HL-60 (cell line): Measurements from ENCODE around the gene HIP1.
"Not testable (repeated sequence)": the region's sequence is repeated elsewhere in the genome, so short reads cannot be mapped to it uniquely, and the experiment has no call there.

Experiments
- DNase-seq, 2 experiments: peaks; one replicate each; pipeline ENCODE4 v3.0.0-alpha.2; 2010 to 2020; ENCODE audit warnings: low read depth in 1 of 2, low spot score in 1 of 2
- H3K27ac ChIP-seq: fragments of 250-450 bp; sonication (Bioruptor Pico); replicated peaks from 2 replicates; pipeline ENCODE4 v1.5.1; 2020; ENCODE audit warnings: mild to moderate bottlenecking, moderate library complexity
- H3K27me3 ChIP-seq: fragments of 250-450 bp; sonication (Bioruptor Pico); 2 replicates; pipeline ENCODE4 v1.5.1; 2021; ENCODE audit warnings: mild to moderate bottlenecking, moderate library complexity; ENCODE audit not compliant: insufficient read depth, poor library complexity, severe bottlenecking
- H3K4me3 ChIP-seq: replicated peaks from 2 replicates; pipeline ENCODE4 v1.5.1; 2011; ENCODE audit warnings: mild to moderate bottlenecking, control low read depth, low read length; ENCODE audit not compliant: insufficient read depth
- CTCF ChIP-seq: IDR thresholded peaks from one replicate; pipeline ENCODE4 v1.5.1; 2011; ENCODE audit warnings: low read length, control low read depth, inconsistent platforms; ENCODE audit not compliant: insufficient read depth
- GABPA ChIP-seq: IDR thresholded peaks from 2 replicates; pipeline ENCODE4 v1.6.1; 2012; ENCODE audit warnings: low read depth
- POLR2AphosphoS5 ChIP-seq: IDR thresholded peaks from 2 replicates; pipeline ENCODE4 v1.6.1; 2012; ENCODE audit warnings: low read depth
- SPI1 ChIP-seq: IDR thresholded peaks from 2 replicates; pipeline ENCODE4 v1.6.1; 2012; ENCODE audit warnings: low read depth, mild to moderate bottlenecking, borderline replicate concordance
- TF ChIP-seq, protein P1 (sequence below): IDR thresholded peaks from 2 replicates; pipeline ENCODE4 v1.6.1; 2012; ENCODE audit warnings: low read depth; ENCODE audit not compliant: insufficient replicate concordance

The HIP1 gene

DNA sequence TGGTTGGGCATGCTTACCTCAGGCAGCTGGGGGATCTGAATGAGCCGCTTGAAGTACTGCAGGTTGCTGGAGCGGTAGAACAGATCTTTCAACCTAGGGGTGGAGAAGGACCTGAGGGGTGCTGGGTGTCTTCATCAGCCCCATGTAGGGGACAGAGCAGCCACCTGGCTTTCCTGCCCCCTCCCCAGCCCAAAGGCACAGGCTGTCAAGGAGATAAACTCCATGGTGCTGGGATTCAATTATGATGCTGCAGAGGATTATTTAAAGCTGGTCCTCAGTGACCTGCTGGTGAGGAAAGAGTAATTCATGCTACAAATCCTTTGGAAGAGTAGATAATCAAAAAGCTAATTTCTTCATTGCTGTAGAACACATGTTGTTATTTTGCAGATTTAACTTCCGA is 175.6 kb downstream of the HIP1 start:
- Histone ChIP-seq H3K27me3 (no peaks in the 10 kb centered on the region), H3K27ac (no peak overlapping the region), H3K4me3 (no peak overlapping the region)
- TF ChIP-seq CTCF (no peak), GABPA (no peak), SPI1 (no peak), POLR2AphosphoS5 (no peak)
- TF ChIP-seq, protein P1, sequence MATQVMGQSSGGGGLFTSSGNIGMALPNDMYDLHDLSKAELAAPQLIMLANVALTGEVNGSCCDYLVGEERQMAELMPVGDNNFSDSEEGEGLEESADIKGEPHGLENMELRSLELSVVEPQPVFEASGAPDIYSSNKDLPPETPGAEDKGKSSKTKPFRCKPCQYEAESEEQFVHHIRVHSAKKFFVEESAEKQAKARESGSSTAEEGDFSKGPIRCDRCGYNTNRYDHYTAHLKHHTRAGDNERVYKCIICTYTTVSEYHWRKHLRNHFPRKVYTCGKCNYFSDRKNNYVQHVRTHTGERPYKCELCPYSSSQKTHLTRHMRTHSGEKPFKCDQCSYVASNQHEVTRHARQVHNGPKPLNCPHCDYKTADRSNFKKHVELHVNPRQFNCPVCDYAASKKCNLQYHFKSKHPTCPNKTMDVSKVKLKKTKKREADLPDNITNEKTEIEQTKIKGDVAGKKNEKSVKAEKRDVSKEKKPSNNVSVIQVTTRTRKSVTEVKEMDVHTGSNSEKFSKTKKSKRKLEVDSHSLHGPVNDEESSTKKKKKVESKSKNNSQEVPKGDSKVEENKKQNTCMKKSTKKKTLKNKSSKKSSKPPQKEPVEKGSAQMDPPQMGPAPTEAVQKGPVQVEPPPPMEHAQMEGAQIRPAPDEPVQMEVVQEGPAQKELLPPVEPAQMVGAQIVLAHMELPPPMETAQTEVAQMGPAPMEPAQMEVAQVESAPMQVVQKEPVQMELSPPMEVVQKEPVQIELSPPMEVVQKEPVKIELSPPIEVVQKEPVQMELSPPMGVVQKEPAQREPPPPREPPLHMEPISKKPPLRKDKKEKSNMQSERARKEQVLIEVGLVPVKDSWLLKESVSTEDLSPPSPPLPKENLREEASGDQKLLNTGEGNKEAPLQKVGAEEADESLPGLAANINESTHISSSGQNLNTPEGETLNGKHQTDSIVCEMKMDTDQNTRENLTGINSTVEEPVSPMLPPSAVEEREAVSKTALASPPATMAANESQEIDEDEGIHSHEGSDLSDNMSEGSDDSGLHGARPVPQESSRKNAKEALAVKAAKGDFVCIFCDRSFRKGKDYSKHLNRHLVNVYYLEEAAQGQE: no peak
- no peak for DNase-seq

DNA sequence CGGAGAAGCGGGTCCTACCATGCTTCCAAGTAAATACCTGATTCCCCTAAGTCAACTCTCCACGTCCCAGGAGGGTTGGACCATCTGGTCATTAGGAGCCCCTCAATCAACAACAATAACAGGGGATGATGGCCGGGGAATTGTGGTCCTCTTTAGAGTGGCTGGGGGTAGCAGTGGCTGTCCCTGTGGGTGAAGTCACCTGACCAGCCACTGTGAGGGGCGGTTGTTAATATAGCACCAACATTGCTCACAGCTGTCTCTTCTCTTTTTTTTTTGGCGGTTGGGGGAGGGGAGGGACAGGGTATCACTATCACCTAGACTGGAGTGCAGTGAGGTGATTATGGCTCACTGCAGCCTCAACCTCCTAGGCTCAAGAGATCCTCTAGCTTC is 178.8 kb downstream of the HIP1 start:
- H3K4me3 ChIP-seq: no peak overlapping the region
- no peak overlapping the region for H3K27ac ChIP-seq
- no peak for DNase-seq
- H3K27me3 ChIP-seq: no peaks in the 10 kb centered on the region
- TF ChIP-seq, protein P1: no peak
- TF ChIP-seq CTCF (no peak), SPI1 (no peak), GABPA (no peak), POLR2AphosphoS5 (no peak)

DNA sequence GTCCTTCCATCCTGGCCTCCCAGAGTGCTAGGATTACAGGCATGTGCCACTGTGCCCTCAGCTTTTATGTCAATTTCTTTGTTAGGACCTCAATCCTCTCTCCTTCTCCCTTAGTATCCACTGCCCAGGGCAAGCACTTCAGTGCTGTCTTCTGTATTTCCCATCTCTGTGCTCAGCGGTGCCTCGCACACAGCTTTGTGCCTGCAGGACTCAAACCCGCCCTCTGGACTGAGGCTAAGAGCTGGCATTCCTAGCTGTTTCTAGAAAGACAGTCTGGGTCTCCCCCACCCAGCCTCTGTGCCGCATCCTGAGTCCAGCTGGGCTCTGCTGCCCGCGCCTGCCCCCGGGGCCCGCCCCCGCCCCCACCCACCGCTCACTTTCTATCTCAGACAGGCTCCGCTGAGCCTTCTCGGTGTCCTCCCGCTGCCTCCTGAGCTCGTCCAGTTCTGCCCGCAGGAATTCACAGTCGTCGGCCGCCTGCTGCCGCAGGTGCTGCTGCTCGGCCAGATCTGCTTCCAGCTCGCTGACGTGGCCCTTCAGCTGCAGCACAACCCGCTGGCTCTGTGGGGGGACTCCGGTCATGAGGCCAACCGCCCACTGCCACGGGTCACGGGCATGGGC is 179.3 kb downstream of the HIP1 start:
- Histone ChIP-seq H3K4me3 (no peak overlapping the region), H3K27me3 (no peaks in the 10 kb centered on the region), H3K27ac (no peak overlapping the region)
- DNase-seq: no peak
- TF ChIP-seq POLR2AphosphoS5 (no peak), CTCF (no peak), GABPA (no peak), SPI1 (no peak)
- TF ChIP-seq, protein P1: no peak

DNA sequence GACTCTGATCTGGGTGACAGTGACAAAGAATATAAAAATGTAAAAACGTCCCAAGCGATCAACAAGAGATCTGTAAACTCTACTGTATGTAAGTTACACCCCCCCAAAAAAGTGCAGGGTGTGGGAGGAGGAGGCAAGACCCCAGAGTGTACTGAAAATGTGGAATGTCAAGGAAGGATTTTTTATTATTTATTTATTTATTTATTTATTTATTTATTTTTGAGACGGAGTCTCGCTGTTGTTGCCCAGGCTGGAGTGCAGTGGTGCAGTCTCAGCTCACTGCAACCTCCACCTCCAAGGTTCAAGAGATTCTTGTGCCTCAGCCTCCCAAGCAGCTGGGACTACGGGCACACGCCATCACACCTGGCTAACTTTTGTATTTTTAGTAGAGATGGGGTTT is 181.9 kb downstream of the HIP1 start:
- H3K4me3 ChIP-seq, DNase-seq, H3K27ac ChIP-seq, H3K27me3 ChIP-seq: not testable (repeated sequence)
